SK-N-SH (cell line): Measurements from ENCODE around the gene PPP1R12A. TPM values are rescaled to one million over a fixed set of nuclear protein-coding genes. Genes with fewer than 3 reads are reported as not detected.

Experiments
- CTCF ChIA-PET: fragments of 300-600, 350-600 bp; formaldehyde crosslinking; extraction: SDS; loops from one replicate; lab custom pipeline; 2021; lab: Yijun Ruan, JAX
- POLR2A ChIA-PET: fragments of 350-600 bp; sonication (Branson Sonifier 250); formaldehyde crosslinking; extraction: SDS; loops from one replicate; lab custom pipeline; 2020; ENCODE audit warnings: antibody characterized with exemption, inconsistent platforms; lab: Yijun Ruan, JAX
- DNase-seq: peaks from one replicate; pipeline ENCODE4 v3.0.0; 2012
- H2AFZ ChIP-seq: fragments of 200-600 bp; sonication (generic); 2 replicates; pipeline ENCODE4 v1.8.1; 2016; ENCODE audit warnings: antibody characterized with exemption, mild to moderate bottlenecking, low read depth
- H3F3A ChIP-seq: fragments of 200-600 bp; sonication (generic); replicated peaks from 2 replicates; pipeline ENCODE3; 2016; ENCODE audit warnings: antibody characterized with exemption, mild to moderate bottlenecking; ENCODE audit not compliant: insufficient read depth
- H3K27ac ChIP-seq, 2 experiments: fragments of 200-500 bp in 1 of 2; fragments of 200-600 bp in 1 of 2; sonication (Bioruptor generic) in 1 of 2; sonication (generic), shearing (Covaris generic) in 1 of 2; 2 replicates each; pipeline versions ENCODE4 v1.5.1 to v1.6.1; 2014 to 2016; ENCODE audit warnings: low read depth in 2 of 2, inconsistent platforms in 1 of 2, low read length in 1 of 2, mild to moderate bottlenecking in 1 of 2, mixed read lengths in 1 of 2
- H3K27me3 ChIP-seq: fragments of 200-600 bp; sonication (generic), shearing (Covaris generic); 2 replicates; pipeline ENCODE4 v1.6.1; 2016; ENCODE audit warnings: mixed run types; ENCODE audit not compliant: insufficient read depth
- H3K36me3 ChIP-seq, 2 experiments: fragments of 200-500 bp in 1 of 2; fragments of 200-600 bp in 1 of 2; sonication (Bioruptor generic) in 1 of 2; sonication (generic) in 1 of 2; replicated peaks in 1 of 2; 2 replicates each; pipeline versions ENCODE3 to v1.5.1; 2014 to 2016; ENCODE audit warnings: low read length in 1 of 2, mild to moderate bottlenecking in 1 of 2; ENCODE audit not compliant: insufficient read depth in 2 of 2, control insufficient read depth in 1 of 2
- H3K4me1 ChIP-seq, 2 experiments: fragments of 200-500 bp in 1 of 2; fragments of 200-600 bp in 1 of 2; sonication (Bioruptor generic) in 1 of 2; sonication (generic), shearing (Covaris generic) in 1 of 2; 2 replicates each; pipeline versions ENCODE4 v1.5.1 to v1.6.1; 2014 to 2016; ENCODE audit warnings: low read depth in 1 of 2, low read length in 1 of 2, mixed run types in 1 of 2; ENCODE audit not compliant: insufficient read depth in 2 of 2, control insufficient read depth in 1 of 2
- H3K4me2 ChIP-seq: fragments of 200-600 bp; sonication (generic), shearing (Covaris generic); 2 replicates; pipeline ENCODE4 v1.6.1; 2017; ENCODE audit warnings: mixed run types
- H3K4me3 ChIP-seq, 2 experiments: fragments of 200-500 bp in 1 of 2; fragments of 200-600 bp in 1 of 2; sonication (Bioruptor generic) in 1 of 2; sonication (generic), shearing (Covaris generic) in 1 of 2; 2 replicates each; pipeline versions ENCODE4 v1.5.1 to v1.8.1; 2014 to 2016; ENCODE audit warnings: low read depth in 2 of 2, inconsistent platforms in 1 of 2, low read length in 1 of 2, mild to moderate bottlenecking in 1 of 2, mixed read lengths in 1 of 2, moderate library complexity in 1 of 2
- H3K79me2 ChIP-seq: fragments of 200-600 bp; sonication (generic); 2 replicates; pipeline ENCODE4 v1.8.1; 2017; ENCODE audit warnings: mild to moderate bottlenecking; ENCODE audit not compliant: insufficient read depth
- H3K9ac ChIP-seq: fragments of 200-600 bp; sonication (generic); 2 replicates; pipeline ENCODE4 v1.6.1; 2017; ENCODE audit warnings: mixed run types
- H3K9me2 ChIP-seq: fragments of 200-600 bp; sonication (generic); 2 replicates; pipeline ENCODE4 v1.6.1; 2017; ENCODE audit warnings: mixed run types
- H3K9me3 ChIP-seq: fragments of 200-600 bp; sonication (generic); 2 replicates; pipeline ENCODE4 v1.6.1; 2017; ENCODE audit warnings: mixed run types, mild to moderate bottlenecking, moderate library complexity
- H4K20me1 ChIP-seq: fragments of 200-600 bp; sonication (generic); 2 replicates; pipeline ENCODE4 v1.6.1; 2017; ENCODE audit warnings: mild to moderate bottlenecking, mixed run types; ENCODE audit not compliant: insufficient read depth
- ELF1 ChIP-seq: IDR thresholded peaks from 2 replicates; pipeline ENCODE4 v1.4.0; 2012
- EZH2phosphoT487 ChIP-seq: fragments of 200-600 bp; sonication (generic); IDR thresholded peaks from 2 replicates; pipeline ENCODE4 v1.6.1; 2017; ENCODE audit warnings: low read depth, mixed run types, mild to moderate bottlenecking, antibody characterized with exemption, moderate library complexity, borderline replicate concordance
- GABPA ChIP-seq: IDR thresholded peaks from 2 replicates; pipeline ENCODE4 v1.4.0; 2012; ENCODE audit warnings: low read depth, mild to moderate bottlenecking
- GATA2 ChIP-seq: sonication (generic); formaldehyde crosslinking; IDR thresholded peaks from 2 replicates; pipeline ENCODE4 v1.5.0; 2020; ENCODE audit warnings: mild to moderate bottlenecking, missing genetic modification reagents
- JUND ChIP-seq: IDR thresholded peaks from 2 replicates; pipeline ENCODE4 v1.4.0; 2012
- MEF2A ChIP-seq: IDR thresholded peaks from 2 replicates; pipeline ENCODE4 v1.4.0; 2012; ENCODE audit warnings: low read depth, borderline replicate concordance
- MXI1 ChIP-seq: IDR thresholded peaks from 2 replicates; pipeline ENCODE4 v1.6.1; 2012; ENCODE audit warnings: mild to moderate bottlenecking, low read depth, low read length, improper control_type of control experiment
- NFIC ChIP-seq: IDR thresholded peaks from 2 replicates; pipeline ENCODE4 v1.4.0; 2012; ENCODE audit warnings: borderline replicate concordance
- POLR2AphosphoS5 ChIP-seq: IDR thresholded peaks from 2 replicates; pipeline ENCODE4 v1.6.1; 2012; ENCODE audit warnings: low read depth, low read length
- RAD21 ChIP-seq: IDR thresholded peaks from 2 replicates; pipeline ENCODE4 v1.6.1; 2012; ENCODE audit warnings: mild to moderate bottlenecking, low read length
- TAF1 ChIP-seq: IDR thresholded peaks from 2 replicates; pipeline ENCODE4 v1.6.1; 2012; ENCODE audit warnings: low read depth, mild to moderate bottlenecking, low read length, moderate library complexity, borderline replicate concordance
- TCF12 ChIP-seq: IDR thresholded peaks from 2 replicates; pipeline ENCODE4 v1.4.0; 2012
- WGBS: methylation state at CpG from one replicate; pipeline ENCODE4 v1.1.6; 2017; ENCODE audit warnings: low lambda C conversion rate; 5-methylcytosine and 5-hydroxymethylcytosine counted together
- polyA plus RNA-seq, 3 experiments: library from polyadenylated mRNA; depleted of rRNA; stranded (reverse); fragments of >200 nt; gene quantifications; 2 replicates each; pipeline ENCODE4 v1.2.3, GENCODE V29; 2012
- TF ChIP-seq, protein P1 (sequence below): IDR thresholded peaks from 2 replicates; pipeline ENCODE4 v1.4.0; 2012; ENCODE audit warnings: low read depth
- TF ChIP-seq, protein P2 (sequence below): fragments of 150-350 bp; IDR thresholded peaks from 2 replicates; pipeline ENCODE4 v1.6.1; 2016; ENCODE audit warnings: mild to moderate bottlenecking, low read depth, low read length

Gene PPP1R12A
- polyA plus RNA-seq, 1 of the 3 experiments (the other 2 are of a cell fraction): 26.0 TPM

GRCh38 chr12:79782172-79782900 lies 152.6 kb downstream of the PPP1R12A start:
- Histone ChIP-seq H3K4me2 (no peak overlapping the region), H3K79me2 (no peaks in the 10 kb centered on the region), H3K27ac (peak overlapping the region; percentile 39 to 63), H3K36me3 (peaks cover 60 to 82% of the 10 kb centered on the region in 2 experiments), H3F3A (peaks cover 43% of the 10 kb centered on the region), H3K27me3 (no peaks in the 10 kb centered on the region), H3K9me3 (no peaks in the 10 kb centered on the region), H3K9ac (no peak overlapping the region), H2AFZ (no peak overlapping the region), H3K4me1 (peaks cover 0 to 12% of the 10 kb centered on the region in 2 experiments; a peak in 2 of 4 replicates), H4K20me1 (no peaks in the 10 kb centered on the region), H3K9me2 (no peaks in the 10 kb centered on the region), H3K4me3 (no peak overlapping the region)
- no peak for DNase-seq
- POLR2A ChIA-PET: no interaction called here
- TF ChIP-seq MEF2A (no peak), RAD21 (no peak), GABPA (no peak), JUND (no peak)
- CTCF ChIA-PET: interaction anchor here (0.8 to 1.4 kb wide), 3 partner anchors 10 to 488 kb away, joined by 3 to 4 read pairs (median 3); no protein-coding TSS in a partner anchor

- Histone ChIP-seq H3K9ac (no peak overlapping the region), H3K27me3 (no peaks in the 10 kb centered on the region), H4K20me1 (no peaks in the 10 kb centered on the region), H3K4me2 (no peak overlapping the region), H3F3A (peaks cover 32% of the 10 kb centered on the region), H3K9me2 (no peaks in the 10 kb centered on the region), H3K36me3 (peaks cover 61 to 76% of the 10 kb centered on the region in 2 experiments), H3K27ac (no peak overlapping the region; a peak in 1 of 4 replicates), H3K79me2 (no peaks in the 10 kb centered on the region; the same call in 1 of the 2 replicates), H3K9me3 (no peaks in the 10 kb centered on the region), H2AFZ (no peak overlapping the region), H3K4me1 (peaks cover 0 to 18% of the 10 kb centered on the region in 2 experiments; a peak in 2 of 4 replicates), H3K4me3 (no peak overlapping the region)
- POLR2A ChIA-PET: interaction anchor here (0.5 kb wide), 1 partner anchor 505 kb away, joined by 3 read pairs; no protein-coding TSS in a partner anchor
- no peak for DNase-seq
- TF ChIP-seq ELF1: no peak
- TF ChIP-seq GATA2: no peak
- TF ChIP-seq, protein P1, sequence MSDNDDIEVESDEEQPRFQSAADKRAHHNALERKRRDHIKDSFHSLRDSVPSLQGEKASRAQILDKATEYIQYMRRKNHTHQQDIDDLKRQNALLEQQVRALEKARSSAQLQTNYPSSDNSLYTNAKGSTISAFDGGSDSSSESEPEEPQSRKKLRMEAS: no peak
- no peak for TF ChIP-seq TCF12
- TF ChIP-seq MXI1: no peak
- no peak for TF ChIP-seq POLR2AphosphoS5
- no peak for TF ChIP-seq NFIC
- TF ChIP-seq EZH2phosphoT487: no peak
- TF ChIP-seq, protein P2, sequence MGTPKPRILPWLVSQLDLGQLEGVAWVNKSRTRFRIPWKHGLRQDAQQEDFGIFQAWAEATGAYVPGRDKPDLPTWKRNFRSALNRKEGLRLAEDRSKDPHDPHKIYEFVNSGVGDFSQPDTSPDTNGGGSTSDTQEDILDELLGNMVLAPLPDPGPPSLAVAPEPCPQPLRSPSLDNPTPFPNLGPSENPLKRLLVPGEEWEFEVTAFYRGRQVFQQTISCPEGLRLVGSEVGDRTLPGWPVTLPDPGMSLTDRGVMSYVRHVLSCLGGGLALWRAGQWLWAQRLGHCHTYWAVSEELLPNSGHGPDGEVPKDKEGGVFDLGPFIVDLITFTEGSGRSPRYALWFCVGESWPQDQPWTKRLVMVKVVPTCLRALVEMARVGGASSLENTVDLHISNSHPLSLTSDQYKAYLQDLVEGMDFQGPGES: no peak
- no peak for TF ChIP-seq TAF1
- 89% methylated on average over 3 of the region's 3 CpGs for WGBS
- CTCF ChIA-PET: interaction anchor here (0.6 to 2.5 kb wide), 3 partner anchors 11 to 1754 kb away, joined by 3 to 9 read pairs (median 4); no protein-coding TSS in a partner anchor
Measured at GRCh38 chr12:79778802-79779448, 156.0 kb downstream of the PPP1R12A start.
